Mononuclear cell (primary cell): ENCODE data around the gene METTL27. TPM values are rescaled to one million over a fixed set of nuclear protein-coding genes. Genes with fewer than 3 reads are reported as not detected.

Experiments used
- H3K27me3 ChIP-seq: 2 replicates; pipeline ENCODE4 v1.6.0; 2011; ENCODE audit warnings: low read length, control low read depth; ENCODE audit not compliant: insufficient read depth
- H3K4me1 ChIP-seq: 2 replicates; pipeline ENCODE4 v1.5.1; 2011; ENCODE audit warnings: mild to moderate bottlenecking, low read length, control low read depth; ENCODE audit not compliant: insufficient read depth
- H3K4me3 ChIP-seq: 2 replicates; pipeline ENCODE4 v1.5.1; 2011; ENCODE audit warnings: mild to moderate bottlenecking, low read length, moderate library complexity
- H3K9me3 ChIP-seq: 2 replicates; pipeline ENCODE4 v1.5.1; 2011; ENCODE audit warnings: low read depth, mild to moderate bottlenecking, control low read depth, low read length
- total RNA-seq: library from RNA; depleted of rRNA; stranded (reverse); fragments of >200 nt; gene quantifications from one replicate; pipeline ENCODE4 v1.2.3, GENCODE V29; 2012

The METTL27 gene
- total RNA-seq, 1 donor, result not detected

DNA sequence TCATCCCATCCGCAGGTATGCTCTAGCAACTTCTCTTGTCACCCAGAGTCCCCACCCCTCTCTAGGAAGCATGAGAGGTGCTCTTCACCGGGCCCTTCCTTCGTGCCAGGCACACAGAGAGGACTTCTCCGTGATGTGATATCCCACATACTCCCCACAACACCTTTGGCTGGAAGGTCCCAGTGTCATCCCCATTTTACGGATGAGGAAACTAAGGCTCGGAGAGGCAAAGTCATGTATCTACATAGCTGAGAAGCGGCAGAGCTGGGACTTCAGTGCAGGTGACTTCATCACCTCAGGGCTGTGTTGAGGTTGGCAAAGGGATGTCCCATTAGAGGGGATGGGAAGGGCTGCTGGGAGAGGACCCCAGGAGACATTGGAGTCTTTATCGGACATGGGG is 34.0 kb upstream of the METTL27 start:
- Histone ChIP-seq H3K4me1 (no peaks in the 10 kb centered on the region), H3K27me3 (no peaks in the 10 kb centered on the region), H3K4me3 (no peak overlapping the region), H3K9me3 (no peaks in the 10 kb centered on the region)

DNA sequence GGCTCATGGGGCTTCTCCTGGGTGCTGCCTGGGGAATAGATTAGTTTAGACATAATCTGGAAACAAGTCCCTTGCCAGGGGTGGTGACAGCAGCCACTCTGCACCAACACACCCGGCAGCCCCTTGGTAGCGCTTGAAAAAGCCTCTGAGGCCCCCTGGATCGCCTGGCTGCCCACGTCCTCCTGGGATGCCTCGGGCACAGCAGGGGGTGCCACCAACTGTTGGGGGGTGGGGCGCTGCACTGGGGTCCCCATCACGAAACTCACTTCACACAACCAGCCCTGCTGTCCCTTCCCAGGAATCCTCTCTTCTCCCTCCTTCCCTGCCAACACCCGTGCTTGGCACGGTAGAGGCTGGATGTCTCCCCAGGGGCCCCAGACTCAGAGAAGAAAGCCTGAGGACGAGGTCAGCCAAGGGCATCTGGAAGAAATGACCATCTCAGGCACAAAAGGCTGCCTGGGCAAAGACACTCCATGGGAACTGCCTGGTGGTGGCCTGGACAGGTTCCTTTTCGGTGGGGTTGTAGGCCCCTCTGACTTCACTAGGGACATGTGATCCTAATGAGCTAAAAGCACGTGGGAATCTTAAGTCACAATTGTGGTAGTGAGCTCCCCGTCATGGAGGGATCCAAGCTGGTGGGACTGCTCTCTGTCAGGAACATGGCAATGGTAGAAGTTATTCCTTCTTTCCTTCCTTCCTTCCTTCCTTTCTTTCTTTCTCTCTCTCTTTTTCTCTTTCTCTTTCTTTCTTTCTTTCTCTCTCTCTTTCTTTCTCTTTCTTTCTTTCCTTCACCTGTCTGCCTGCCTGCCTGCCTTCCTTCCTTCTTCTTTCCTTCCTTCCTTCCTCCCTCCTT is 30.0 kb upstream of the METTL27 start:
- Histone ChIP-seq H3K9me3 (no peaks in the 10 kb centered on the region), H3K27me3 (no peaks in the 10 kb centered on the region), H3K4me3 (no peak overlapping the region), H3K4me1 (no peaks in the 10 kb centered on the region)

DNA sequence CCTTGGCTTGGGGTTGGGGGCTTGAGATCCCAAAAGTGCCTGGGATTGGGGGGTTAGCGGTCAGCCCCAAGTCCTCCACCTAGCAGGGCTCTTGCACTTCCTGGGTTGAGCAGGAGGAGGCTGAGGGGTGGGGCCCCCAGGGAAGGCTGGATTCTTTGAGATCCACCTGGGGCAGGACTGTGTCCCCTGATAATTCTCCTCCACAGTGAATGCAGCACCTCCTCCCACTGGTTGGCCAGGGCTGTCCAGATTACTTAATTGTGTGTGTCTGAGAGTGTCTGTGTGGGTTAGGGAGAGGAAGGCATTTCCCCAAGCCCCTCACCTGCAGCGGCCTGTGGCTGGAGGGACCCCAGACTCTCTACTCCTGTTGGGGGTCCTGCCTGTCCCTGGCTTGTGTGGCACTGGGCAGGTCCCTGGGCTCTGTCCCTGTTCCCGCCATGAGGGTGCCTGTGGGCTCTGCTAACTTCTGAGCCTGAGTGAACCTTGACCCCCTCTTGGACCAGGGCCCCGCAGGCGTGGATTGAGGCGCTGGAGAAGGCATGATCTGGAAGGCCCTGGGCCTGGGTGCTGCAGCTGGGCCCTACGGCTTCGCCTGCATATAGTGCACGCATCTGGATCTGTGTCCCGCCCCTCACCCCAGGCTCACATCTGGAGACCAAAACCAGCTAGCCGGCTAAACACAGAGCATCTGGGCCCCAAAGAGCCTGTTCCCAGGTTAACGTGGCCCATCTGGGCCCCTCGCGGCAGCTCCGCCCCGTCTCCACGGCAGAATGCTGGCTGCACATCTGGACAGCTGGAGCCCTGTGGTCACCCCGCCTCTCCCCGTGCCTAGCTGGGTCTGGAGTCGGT is 29.1 kb upstream of the METTL27 start:
- no peaks in the 10 kb centered on the region for H3K27me3 ChIP-seq
- no peaks in the 10 kb centered on the region for H3K4me1 ChIP-seq
- no peak overlapping the region for H3K4me3 ChIP-seq
- no peaks in the 10 kb centered on the region for H3K9me3 ChIP-seq

DNA sequence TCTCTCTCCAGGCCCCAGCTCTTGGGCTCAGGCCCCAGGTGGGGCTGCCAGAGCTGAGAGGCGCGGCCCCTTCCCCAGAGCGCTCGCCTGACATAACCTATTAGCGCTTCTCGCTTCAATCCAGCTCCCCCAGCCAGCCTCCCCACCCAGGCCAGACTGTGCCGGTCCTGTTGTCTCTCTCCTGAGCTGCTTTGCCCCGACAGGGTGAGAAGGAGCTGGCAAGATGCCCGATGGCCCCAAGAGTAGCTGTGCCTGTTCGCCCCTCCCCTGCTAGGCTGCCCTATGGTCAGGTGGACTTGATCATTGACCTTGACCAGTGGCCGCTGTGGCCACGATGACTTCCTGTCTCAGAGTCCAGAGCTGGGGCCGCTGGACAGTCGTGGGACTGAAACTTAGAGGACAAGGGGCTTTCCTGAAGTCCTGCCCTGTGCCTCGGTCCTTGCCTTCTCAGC is 27.8 kb upstream of the METTL27 start:
- Histone ChIP-seq H3K4me3 (no peak overlapping the region), H3K27me3 (no peaks in the 10 kb centered on the region), H3K9me3 (no peaks in the 10 kb centered on the region), H3K4me1 (no peaks in the 10 kb centered on the region)

DNA sequence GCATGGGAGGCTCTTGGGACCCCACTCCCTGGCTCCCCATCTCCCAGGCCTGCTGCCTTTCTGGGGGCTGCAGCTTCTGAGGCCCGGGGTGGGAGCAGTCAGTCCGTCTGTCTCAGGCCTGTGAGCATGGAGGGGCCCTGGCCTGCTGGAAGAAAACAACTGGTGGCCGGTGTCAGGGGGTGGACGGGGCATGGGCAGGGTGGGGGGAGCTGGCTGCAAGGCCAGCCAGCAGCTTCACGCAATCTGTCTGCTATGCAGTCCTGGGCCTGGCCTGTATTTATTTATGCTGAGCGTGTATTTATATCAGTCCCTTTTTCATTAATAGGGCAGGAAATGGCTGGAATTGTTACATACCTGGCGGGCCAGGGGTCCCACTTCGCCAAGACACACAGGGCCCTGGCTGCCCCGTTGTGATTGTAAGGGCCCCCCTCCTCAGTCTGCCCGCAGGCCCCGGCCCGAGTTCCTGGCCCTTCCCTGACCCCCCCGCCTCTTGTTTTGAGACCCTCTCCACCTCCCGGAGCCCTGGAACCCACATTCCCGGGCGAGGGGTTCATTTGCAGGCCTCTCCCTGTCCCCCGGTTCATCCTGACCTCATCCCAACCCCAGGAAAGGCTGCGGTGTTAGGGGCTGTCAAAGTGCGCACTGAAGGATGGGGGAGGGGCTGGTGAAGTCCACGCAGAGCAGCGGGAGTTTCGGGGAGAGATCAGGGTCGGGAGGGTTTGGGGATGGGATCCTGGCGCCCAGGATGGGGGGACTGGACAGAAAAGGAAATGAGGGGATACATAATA is 26.9 kb upstream of the METTL27 start:
- H3K4me3 ChIP-seq, result no peak overlapping the region
- no peaks in the 10 kb centered on the region for H3K9me3 ChIP-seq
- H3K4me1 ChIP-seq, result no peaks in the 10 kb centered on the region
- no peaks in the 10 kb centered on the region for H3K27me3 ChIP-seq

DNA sequence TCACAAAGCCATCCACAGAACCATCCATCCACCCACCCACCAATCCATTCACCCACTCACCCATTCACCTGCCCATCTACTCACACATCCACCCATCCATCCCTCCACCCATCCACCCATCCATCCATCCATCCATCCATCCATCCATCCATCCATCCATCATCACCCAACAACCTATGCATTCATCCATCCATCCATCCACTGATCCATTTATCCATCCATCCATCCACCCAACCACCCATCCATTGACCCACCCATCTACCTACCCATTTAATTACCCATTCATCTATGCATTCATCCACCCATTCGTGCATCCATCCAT is 24.1 kb upstream of the METTL27 start:
- Histone ChIP-seq H3K4me1 (no peaks in the 10 kb centered on the region), H3K4me3 (no peak overlapping the region), H3K9me3 (no peaks in the 10 kb centered on the region), H3K27me3 (no peaks in the 10 kb centered on the region)

DNA sequence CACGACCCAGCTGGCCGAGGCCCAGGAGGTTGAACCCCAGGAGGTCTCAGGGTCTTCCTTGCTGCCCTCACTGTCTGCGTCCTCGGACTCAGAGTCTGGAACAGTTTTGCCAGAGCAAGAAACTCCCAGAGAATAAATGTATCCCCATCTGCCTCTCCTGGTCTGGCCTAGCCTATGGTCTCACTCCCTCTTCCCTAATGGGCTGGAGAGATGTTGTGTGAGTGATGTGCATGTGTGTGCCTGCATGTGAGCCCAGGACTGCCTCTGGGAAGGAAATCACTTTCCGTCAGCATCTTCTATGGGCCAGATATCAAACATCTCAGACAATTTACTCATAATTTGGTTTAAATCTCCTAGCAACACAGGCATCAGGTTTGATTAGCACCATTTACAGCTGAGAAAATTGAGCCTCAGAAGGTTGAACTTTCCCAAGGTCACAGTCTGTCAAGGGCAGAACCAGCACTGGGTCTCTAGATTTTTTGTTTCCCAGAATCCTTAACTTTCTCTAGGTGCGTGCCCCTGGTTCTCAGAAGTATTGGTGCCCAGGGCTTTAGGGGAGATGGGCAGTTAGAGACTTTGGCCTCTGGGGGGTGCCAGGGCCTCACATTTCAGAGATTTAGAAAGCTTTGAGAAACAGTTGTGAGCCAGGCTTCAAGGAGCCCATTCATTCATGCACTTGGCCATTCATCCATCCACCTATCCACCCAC is 23.6 kb upstream of the METTL27 start:
- Histone ChIP-seq H3K9me3 (no peaks in the 10 kb centered on the region), H3K4me1 (no peaks in the 10 kb centered on the region), H3K4me3 (no peak overlapping the region), H3K27me3 (no peaks in the 10 kb centered on the region)

DNA sequence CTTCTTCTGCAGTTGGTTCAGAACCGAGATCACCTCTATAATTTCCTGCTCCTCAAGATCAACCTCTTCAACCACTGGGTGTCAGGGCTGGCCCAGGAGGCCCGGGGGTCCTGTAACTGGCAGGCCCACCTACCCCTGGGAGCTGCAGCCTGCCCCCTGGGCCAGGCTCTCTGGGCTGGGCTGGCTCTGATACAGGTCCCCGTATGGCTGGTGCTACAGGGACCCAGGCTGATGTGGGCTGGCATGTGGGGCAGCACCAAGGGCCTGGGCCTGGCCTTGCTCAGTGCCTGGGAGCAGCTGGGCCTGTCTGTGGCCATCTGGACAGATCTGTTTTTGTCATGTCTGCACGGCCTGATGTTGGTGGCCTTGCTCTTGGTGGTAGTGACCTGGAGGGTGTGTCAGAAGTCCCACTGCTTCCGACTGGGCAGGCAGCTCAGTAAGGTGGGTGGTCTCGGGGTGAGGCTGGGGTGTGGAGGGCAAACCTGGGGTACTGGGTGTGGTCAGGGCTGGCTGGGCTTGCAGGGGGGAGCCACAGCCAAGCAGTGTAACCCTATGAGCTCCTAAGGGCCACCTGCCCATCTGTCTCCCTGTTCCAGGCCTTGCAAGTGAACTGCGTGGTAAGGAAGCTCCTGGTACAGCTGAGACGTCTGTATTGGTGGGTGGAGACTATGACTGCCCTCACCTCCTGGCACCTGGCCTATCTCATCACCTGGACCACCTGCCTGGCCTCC is 22.8 kb upstream of the METTL27 start:
- Histone ChIP-seq H3K27me3 (no peaks in the 10 kb centered on the region), H3K9me3 (no peaks in the 10 kb centered on the region), H3K4me1 (no peaks in the 10 kb centered on the region), H3K4me3 (no peak overlapping the region)

GRCh38 chr7:73861305-73861704 is 19.0 kb upstream of the METTL27 start:
- no peaks in the 10 kb centered on the region for H3K27me3 ChIP-seq
- H3K4me1 ChIP-seq, result no peaks in the 10 kb centered on the region
- H3K9me3 ChIP-seq, result no peaks in the 10 kb centered on the region
- no peak overlapping the region for H3K4me3 ChIP-seq

GRCh38 chr7:73860859-73861258 is 18.5 kb upstream of the METTL27 start, which contains the start of gene TMEM270:
TMEM270 (plus strand) TSS chr7:73861159; CDS start chr7:73861195, 36 bp downstream.
- Histone ChIP-seq H3K4me3 (no peak within 1 kb of the TSS), H3K4me1 (peaks cover 1% of the 10 kb centered on the region), H3K27me3 (no peaks in the 10 kb centered on the region), H3K9me3 (no peaks in the 10 kb centered on the region)

GRCh38 chr7:73858807-73859206 is 16.5 kb upstream of the METTL27 start:
- H3K4me1 ChIP-seq, result peaks cover 7% of the 10 kb centered on the region

DNA sequence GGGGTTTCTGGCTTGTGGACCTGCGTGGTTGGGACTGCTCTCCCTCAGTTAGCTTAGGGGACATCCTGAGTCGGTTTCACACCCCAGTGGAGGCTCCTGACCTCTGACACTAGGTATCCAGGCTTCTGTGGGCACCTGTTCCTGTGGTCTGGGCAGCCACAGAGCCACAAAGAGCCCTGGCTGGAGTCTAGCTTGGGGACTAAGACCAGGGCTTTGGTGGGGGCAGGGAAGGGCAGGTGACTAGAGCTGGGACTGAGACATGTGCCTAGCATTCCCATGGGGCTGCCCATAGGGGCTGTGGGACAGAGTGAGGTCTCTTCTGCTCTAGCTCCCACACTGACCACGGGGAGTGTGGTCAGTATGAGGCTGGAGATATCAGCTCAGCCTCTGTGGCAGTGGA is 14.6 kb upstream of the METTL27 start:
- Histone ChIP-seq H3K27me3 (peaks cover 14% of the 10 kb centered on the region), H3K9me3 (no peaks in the 10 kb centered on the region), H3K4me3 (no peak overlapping the region), H3K4me1 (peaks cover 7% of the 10 kb centered on the region)

More at GRCh38 chr7:73858807-73859206, 16.5 kb upstream of the METTL27 start:
- Histone ChIP-seq H3K27me3 (peaks cover 10% of the 10 kb centered on the region), H3K9me3 (no peaks in the 10 kb centered on the region), H3K4me3 (no peak overlapping the region)

GRCh38 chr7:73852500-73852899 is 10.2 kb upstream of the METTL27 start:
- Histone ChIP-seq H3K4me1 (peaks cover 23% of the 10 kb centered on the region), H3K27me3 (peaks cover 14% of the 10 kb centered on the region), H3K9me3 (no peaks in the 10 kb centered on the region), H3K4me3 (no peak overlapping the region)
